IMR-90 (cell line): ENCODE data around the gene KCNQ5. TPM values are rescaled to one million over a fixed set of nuclear protein-coding genes. Genes with fewer than 3 reads are reported as not detected.

ENCODE experiments used
- ATAC-seq: fragments of 200-7000 bp; cut with Tn5 transposase; 2 replicates; pipeline ENCODE4 v1.9.1; 2020; ENCODE audit warnings: low read depth, mild to moderate bottlenecking, moderate library complexity
- BruUV-seq: library from RNA; stranded (reverse); fragments of 400-500 nt; replicated peaks from 2 replicates; lab custom pipeline; 2021; lab: Mats Ljungman, UMichigan
- CTCF ChIA-PET: fragments of 300-600 bp; formaldehyde crosslinking; extraction: SDS; loops from one replicate; lab custom pipeline; 2021; ENCODE audit warnings: antibody characterized with exemption; lab: Yijun Ruan, JAX
- POLR2A ChIA-PET: fragments of 300-600 bp; sonication (Branson Sonifier 250); formaldehyde crosslinking; loops from one replicate; lab custom pipeline; 2022; ENCODE audit warnings: antibody characterized with exemption; ENCODE audit not compliant: unreplicated experiment; lab: Charles Lee
- DNase-seq: peaks from one replicate; pipeline ENCODE4 v3.0.0; 2013
- H2AFZ ChIP-seq: replicated peaks from 2 replicates; pipeline ENCODE3; 2013; ENCODE audit warnings: low read length, mild to moderate bottlenecking; ENCODE audit not compliant: poor library complexity
- H2AK5ac ChIP-seq: 2 replicates; pipeline ENCODE4 v1.6.1; 2013; ENCODE audit warnings: low read depth, low read length, inconsistent platforms
- H2AK9ac ChIP-seq: replicated peaks from 2 replicates; pipeline ENCODE3; 2013; ENCODE audit warnings: mild to moderate bottlenecking, low read depth, low read length, moderate library complexity; ENCODE audit not compliant: poor library complexity
- H2BK120ac ChIP-seq: 2 replicates; pipeline ENCODE4 v1.6.1; 2013; ENCODE audit warnings: low read depth, low read length, inconsistent platforms
- H2BK15ac ChIP-seq: 3 replicates; pipeline ENCODE4 v1.6.1; 2013; ENCODE audit warnings: low read depth, low read length, inconsistent platforms
- H2BK20ac ChIP-seq: 2 replicates; pipeline ENCODE4 v1.6.1; 2013; ENCODE audit warnings: low read depth, mild to moderate bottlenecking, inconsistent platforms, low read length, moderate library complexity
- H2BK5ac ChIP-seq: 2 replicates; pipeline ENCODE4 v1.6.1; 2013; ENCODE audit warnings: mild to moderate bottlenecking, low read depth, low read length, inconsistent platforms; ENCODE audit not compliant: poor library complexity, severe bottlenecking
- H3K14ac ChIP-seq: replicated peaks from 2 replicates; pipeline ENCODE4 v1.6.1; 2013; ENCODE audit warnings: low read depth, low read length, inconsistent platforms
- H3K18ac ChIP-seq: 2 replicates; pipeline ENCODE4 v1.6.1; 2013; ENCODE audit warnings: low read depth, low read length, control low read depth
- H3K23ac ChIP-seq: 2 replicates; pipeline ENCODE4 v1.6.1; 2013; ENCODE audit warnings: low read depth, low read length, inconsistent platforms
- H3K27ac ChIP-seq: 2 replicates; pipeline ENCODE4 v1.5.1; 2013; ENCODE audit warnings: mild to moderate bottlenecking, control low read depth, low read length; ENCODE audit not compliant: insufficient read depth
- H3K27me3 ChIP-seq: 2 replicates; pipeline ENCODE4 v1.6.1; 2013; ENCODE audit warnings: low read length; ENCODE audit not compliant: control insufficient read depth, insufficient read depth
- H3K36me3 ChIP-seq: 2 replicates; pipeline ENCODE4 v1.6.1; 2013; ENCODE audit warnings: low read length, mixed read lengths; ENCODE audit not compliant: control insufficient read depth, insufficient read depth
- H3K4ac ChIP-seq: 2 replicates; pipeline ENCODE4 v1.6.1; 2013; ENCODE audit warnings: low read depth, low read length, inconsistent platforms
- H3K4me1 ChIP-seq: 2 replicates; pipeline ENCODE4 v1.6.1; 2013; ENCODE audit warnings: low read length, mixed read lengths; ENCODE audit not compliant: control insufficient read depth, insufficient read depth
- H3K4me2 ChIP-seq: 2 replicates; pipeline ENCODE4 v1.6.1; 2013; ENCODE audit warnings: low read depth, mild to moderate bottlenecking, control low read depth, low read length, moderate library complexity
- H3K4me3 ChIP-seq: 2 replicates; pipeline ENCODE4 v1.5.1; 2013; ENCODE audit warnings: low read depth, mild to moderate bottlenecking, control low read depth, low read length, moderate library complexity; ENCODE audit not compliant: insufficient read depth
- H3K56ac ChIP-seq: 2 replicates; pipeline ENCODE4 v1.6.1; 2013; ENCODE audit warnings: low read length, inconsistent platforms; ENCODE audit not compliant: insufficient read depth; ENCODE audit errors: extremely low read depth
- H3K79me1 ChIP-seq, 2 experiments: 2 replicates each; pipeline ENCODE4 v1.6.1; 2013; ENCODE audit warnings: low read length in 2 of 2, inconsistent platforms in 1 of 2, low read depth in 1 of 2
- H3K9ac ChIP-seq: 2 replicates; pipeline ENCODE4 v1.6.1; 2013; ENCODE audit warnings: low read depth, low read length, control low read depth
- H3K9me1 ChIP-seq: 2 replicates; pipeline ENCODE4 v1.6.1; 2013; ENCODE audit warnings: low read length, inconsistent platforms; ENCODE audit not compliant: insufficient read depth
- H3K9me3 ChIP-seq: 2 replicates; pipeline ENCODE4 v1.6.1; 2013; ENCODE audit warnings: low read length; ENCODE audit not compliant: control insufficient read depth, insufficient read depth
- H4K20me1 ChIP-seq: 2 replicates; pipeline ENCODE4 v1.6.1; 2013; ENCODE audit warnings: low read length, inconsistent platforms; ENCODE audit not compliant: insufficient read depth
- H4K5ac ChIP-seq: 2 replicates; pipeline ENCODE4 v1.6.1; 2013; ENCODE audit warnings: mild to moderate bottlenecking, low read depth, low read length, control low read depth
- H4K8ac ChIP-seq, 2 experiments: 2 replicates each; pipeline ENCODE4 v1.6.1; 2013; ENCODE audit warnings: low read depth in 2 of 2, low read length in 2 of 2, control low read depth in 1 of 2, inconsistent platforms in 1 of 2
- H4K91ac ChIP-seq: 2 replicates; pipeline ENCODE4 v1.6.1; 2013; ENCODE audit warnings: low read depth, low read length, inconsistent platforms; ENCODE audit not compliant: insufficient read depth
- BHLHE40 ChIP-seq: fragments of 150-350 bp; IDR thresholded peaks from 2 replicates; pipeline ENCODE4 v1.6.1; 2016; ENCODE audit warnings: mild to moderate bottlenecking, low read depth, low read length
- CEBPB ChIP-seq: IDR thresholded peaks from 2 replicates; pipeline ENCODE4 v1.6.1; 2012; ENCODE audit warnings: low read depth, low read length, improper control_type of control experiment
- CHD1 ChIP-seq: IDR thresholded peaks from 2 replicates; pipeline ENCODE4 v1.6.1; 2012; ENCODE audit warnings: low read depth, low read length, improper control_type of control experiment
- CTCF ChIP-seq: conservative IDR thresholded peaks from 2 replicates; pipeline ENCODE4 v1.5.1; 2012; ENCODE audit warnings: mild to moderate bottlenecking, low read depth, low read length, improper control_type of control experiment
- ELK1 ChIP-seq: fragments of 150-350 bp; IDR thresholded peaks from 2 replicates; pipeline ENCODE4 v1.6.1; 2016; ENCODE audit warnings: low read depth, mild to moderate bottlenecking, low read length, moderate library complexity, borderline replicate concordance
- FOS ChIP-seq: fragments of 150-350 bp; IDR thresholded peaks from 2 replicates; pipeline ENCODE4 v1.6.1; 2016; ENCODE audit warnings: low read depth, low read length
- MAFK ChIP-seq: IDR thresholded peaks from 2 replicates; pipeline ENCODE4 v1.6.1; 2012; ENCODE audit warnings: low read depth, low read length, improper control_type of control experiment
- MAZ ChIP-seq: IDR thresholded peaks from 2 replicates; pipeline ENCODE4 v1.6.1; 2012; ENCODE audit warnings: low read depth, mild to moderate bottlenecking, low read length, improper control_type of control experiment, moderate library complexity, borderline replicate concordance
- MXI1 ChIP-seq: IDR thresholded peaks from 2 replicates; pipeline ENCODE4 v1.6.1; 2012; ENCODE audit warnings: low read depth, mild to moderate bottlenecking, low read length, moderate library complexity, borderline replicate concordance
- NFE2L2 ChIP-seq: fragments of 150-350 bp; IDR thresholded peaks from 2 replicates; pipeline ENCODE4 v1.6.1; 2016; ENCODE audit warnings: low read depth, mild to moderate bottlenecking, low read length
- POLR2A ChIP-seq: IDR thresholded peaks from 2 replicates; pipeline ENCODE4 v1.6.1; 2012; ENCODE audit warnings: mild to moderate bottlenecking, low read depth, low read length
- RCOR1 ChIP-seq: IDR thresholded peaks from 2 replicates; pipeline ENCODE4 v1.6.1; 2012; ENCODE audit warnings: mild to moderate bottlenecking, low read length, improper control_type of control experiment; ENCODE audit not compliant: insufficient replicate concordance
- RFX5 ChIP-seq: IDR thresholded peaks from 2 replicates; pipeline ENCODE4 v1.8.0; 2012; ENCODE audit warnings: low read depth, mild to moderate bottlenecking, low read length, moderate library complexity
- SMC3 ChIP-seq: fragments of 150-350 bp; IDR thresholded peaks from 2 replicates; pipeline ENCODE4 v1.6.1; 2016; ENCODE audit warnings: low read depth, mild to moderate bottlenecking, antibody characterized with exemption, low read length, moderate library complexity
- WGBS, 2 experiments: methylation state at CpG; one replicate each; pipeline versions ENCODE4 v1.1.5 to v1.1.7; 2013; ENCODE audit warnings: missing lambda C conversion rate in 2 of 2; ENCODE audit not compliant: insufficient read length in 1 of 2; ENCODE audit errors: extremely low coverage in 2 of 2; 5-methylcytosine and 5-hydroxymethylcytosine counted together
- dilution Hi-C: fragments of 300-500 bp; cut with HindIII; formaldehyde crosslinking; loops from one replicate; pipeline ENCODE4 v1.14.3; 2018; ENCODE audit warnings: low sequenced_read_pairs; ENCODE audit not compliant: unreplicated experiment
- in situ Hi-C: fragments of 300-500 bp; cut with MboI; formaldehyde crosslinking; loops from 3 replicates; pipeline ENCODE4 v1.14.3; 2019; ENCODE audit warnings: low sequenced_read_pairs, inconsistent platforms, mixed read lengths
- intact Hi-C: fragments of 100-400 bp; cut with micrococcal nuclease; formaldehyde crosslinking; loops from 2 replicates; pipeline ENCODE4 v1.10.0; 2022
- polyA plus RNA-seq, 3 experiments: library from polyadenylated mRNA; depleted of rRNA; stranded (reverse); fragments of >200 nt; gene quantifications; 2 replicates each; pipeline ENCODE4 v1.2.3, GENCODE V29; 2012; ENCODE audit warnings: low replicate concordance in 1 of 3
- total RNA-seq: library from RNA; depleted of rRNA; stranded (reverse); fragments of >200 nt; gene quantifications from 2 replicates; pipeline ENCODE4 v1.2.3, GENCODE V29; 2012
- TF ChIP-seq, protein P1 (sequence below): fragments of 150-350 bp; IDR thresholded peaks from 2 replicates; pipeline ENCODE4 v1.6.1; 2017; ENCODE audit warnings: mild to moderate bottlenecking, antibody characterized with exemption, low read length, low read depth

Gene KCNQ5
- total and polyA plus RNA-seq, 2 of the 4 experiments (the other 2 are of a cell fraction), result 0.75 to 1.3 TPM

- no peak overlapping the region for H3K18ac ChIP-seq
- H3K4ac ChIP-seq, result no peak overlapping the region
- H3K9me1 ChIP-seq, result peaks cover 4% of the 10 kb centered on the region; the same call in 1 of the 2 replicates
- no peak overlapping the region for H3K4me2 ChIP-seq
- H3K56ac ChIP-seq, result no peak overlapping the region
- ChIA-PET CTCF (no interaction called here), POLR2A (no interaction called here)
- no peak overlapping the region for H3K14ac ChIP-seq
- no peak overlapping the region for H3K27ac ChIP-seq
- WGBS, 2 experiments, result no CpG with 5 or more reads among the region's 3 CpGs
- intact Hi-C loops (no loop called here), in situ Hi-C loops (no loop called here), dilution Hi-C loops (no loop called here)
- H4K8ac ChIP-seq, result no peak overlapping the region
- H2BK120ac ChIP-seq, result no peak overlapping the region
- no peak overlapping the region for H2AK9ac ChIP-seq
- no peaks in the 10 kb centered on the region for H3K9me3 ChIP-seq
- no peak overlapping the region for H4K91ac ChIP-seq
- H2BK20ac ChIP-seq, result no peak overlapping the region
- no peak for TF ChIP-seq CTCF
- no peak for TF ChIP-seq ELK1
- TF ChIP-seq RFX5, result no peak
- TF ChIP-seq MXI1, result no peak
- TF ChIP-seq SMC3, result no peak
- TF ChIP-seq CHD1, result no peak
- TF ChIP-seq BHLHE40, result no peak
- no peak for TF ChIP-seq MAFK
- TF ChIP-seq, protein P1, sequence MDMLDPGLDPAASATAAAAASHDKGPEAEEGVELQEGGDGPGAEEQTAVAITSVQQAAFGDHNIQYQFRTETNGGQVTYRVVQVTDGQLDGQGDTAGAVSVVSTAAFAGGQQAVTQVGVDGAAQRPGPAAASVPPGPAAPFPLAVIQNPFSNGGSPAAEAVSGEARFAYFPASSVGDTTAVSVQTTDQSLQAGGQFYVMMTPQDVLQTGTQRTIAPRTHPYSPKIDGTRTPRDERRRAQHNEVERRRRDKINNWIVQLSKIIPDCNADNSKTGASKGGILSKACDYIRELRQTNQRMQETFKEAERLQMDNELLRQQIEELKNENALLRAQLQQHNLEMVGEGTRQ, result no peak
- TF ChIP-seq RCOR1, result no peak
- TF ChIP-seq NFE2L2, result no peak
- no peak for TF ChIP-seq CEBPB
- no peak for TF ChIP-seq POLR2A
- TF ChIP-seq FOS, result no peak
- TF ChIP-seq MAZ, result no peak
- H3K23ac ChIP-seq, result no peak overlapping the region
- no TSS peak for BruUV-seq
- H4K20me1 ChIP-seq, result no peaks in the 10 kb centered on the region
- H2AFZ ChIP-seq, result no peak overlapping the region
- ATAC-seq, result no peak
- no peak overlapping the region for H3K9ac ChIP-seq
- H3K27me3 ChIP-seq, result no peaks in the 10 kb centered on the region
- no peak for DNase-seq
- H2AK5ac ChIP-seq, result no peak overlapping the region
- H3K79me1 ChIP-seq, result no peaks in the 10 kb centered on the region
- H3K36me3 ChIP-seq, result no peaks in the 10 kb centered on the region
- H4K5ac ChIP-seq, result no peak overlapping the region
- no peak overlapping the region for H2BK15ac ChIP-seq
- no peak overlapping the region for H3K4me3 ChIP-seq
- no peak overlapping the region for H2BK5ac ChIP-seq
- H3K4me1 ChIP-seq, result peaks cover 3% of the 10 kb centered on the region
Observed at GRCh38 chr6:73200247-73200646, 578.4 kb downstream of the KCNQ5 start.
